ENCODE data around the gene ANXA9.

- TF ChIP-seq CTCF (IDR thresholded peaks at IDR 0.05) (peak; percentile 81 to 84), POLR2A (IDR thresholded peaks at IDR 0.05) (no peak)
Observed at GRCh38 chr1:150995896-150996295, 13.8 kb downstream of the ANXA9 start.

All from suprapubic skin (tissue), 3 donors.